ENCODE measurements around the gene QSER1. TPM values are rescaled to one million over a fixed set of nuclear protein-coding genes. Genes with fewer than 3 reads are reported as not detected.

QSER1 gene
- polyA plus RNA-seq, 1 donor (not counting 4 experiments of a cell fraction or from before 2014, with no cell fraction given), result 14.7 TPM

- no peaks in the 10 kb centered on the region for H3K9me3 ChIP-seq (ENCODE audit: control insufficient read depth, low read depth, low read length)
- no peak overlapping the region for H3K9ac ChIP-seq (ENCODE audit: control insufficient read depth, extremely low read depth, insufficient read depth, low read length)
- dilution Hi-C loops (cut with MboI; ENCODE audit: extremely low pct_ligation_motif_present, low sequenced_read_pairs), result no loop called here
- H2AFZ ChIP-seq (ENCODE audit: control insufficient read depth, low read length), result no peak overlapping the region
- no peaks in the 10 kb centered on the region for H3K79me2 ChIP-seq (ENCODE audit: control insufficient read depth, insufficient read depth, low read length)
- H3K27ac ChIP-seq (ENCODE audit: control insufficient read depth, insufficient read depth, low read length), result no peak overlapping the region
- no peak for DNase-seq (ENCODE audit: low read depth, low spot score)
- H3K27me3 ChIP-seq (ENCODE audit: control insufficient read depth, extremely low read depth, insufficient read depth, low read length), result no peaks in the 10 kb centered on the region
- TF ChIP-seq, protein P1, sequence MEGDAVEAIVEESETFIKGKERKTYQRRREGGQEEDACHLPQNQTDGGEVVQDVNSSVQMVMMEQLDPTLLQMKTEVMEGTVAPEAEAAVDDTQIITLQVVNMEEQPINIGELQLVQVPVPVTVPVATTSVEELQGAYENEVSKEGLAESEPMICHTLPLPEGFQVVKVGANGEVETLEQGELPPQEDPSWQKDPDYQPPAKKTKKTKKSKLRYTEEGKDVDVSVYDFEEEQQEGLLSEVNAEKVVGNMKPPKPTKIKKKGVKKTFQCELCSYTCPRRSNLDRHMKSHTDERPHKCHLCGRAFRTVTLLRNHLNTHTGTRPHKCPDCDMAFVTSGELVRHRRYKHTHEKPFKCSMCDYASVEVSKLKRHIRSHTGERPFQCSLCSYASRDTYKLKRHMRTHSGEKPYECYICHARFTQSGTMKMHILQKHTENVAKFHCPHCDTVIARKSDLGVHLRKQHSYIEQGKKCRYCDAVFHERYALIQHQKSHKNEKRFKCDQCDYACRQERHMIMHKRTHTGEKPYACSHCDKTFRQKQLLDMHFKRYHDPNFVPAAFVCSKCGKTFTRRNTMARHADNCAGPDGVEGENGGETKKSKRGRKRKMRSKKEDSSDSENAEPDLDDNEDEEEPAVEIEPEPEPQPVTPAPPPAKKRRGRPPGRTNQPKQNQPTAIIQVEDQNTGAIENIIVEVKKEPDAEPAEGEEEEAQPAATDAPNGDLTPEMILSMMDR (optimal IDR thresholded peaks at IDR 0.05 in 1 of 3, IDR thresholded peaks at IDR 0.05 in 1 of 3, conservative IDR thresholded peaks at IDR 0.05 in 1 of 3; ENCODE audit: extremely low read depth in 1 of 3, insufficient read depth in 2 of 3, low read length in 3 of 3), result no peak
- no peak for TF ChIP-seq EZH2 (IDR thresholded peaks at IDR 0.05; ENCODE audit: low read length)
- H3K4me2 ChIP-seq (ENCODE audit: control insufficient read depth, extremely low read depth, insufficient read depth, low read depth, low read length), result no peak overlapping the region
- H3K4me3 ChIP-seq (ENCODE audit: control insufficient read depth in 2 of 3, extremely low read depth in 1 of 3, insufficient read depth in 2 of 3, low read depth in 1 of 3, low read length in 3 of 3), result no peak overlapping the region
- H4K20me1 ChIP-seq (ENCODE audit: control insufficient read depth, extremely low read depth, insufficient read depth, low read length), result no peaks in the 10 kb centered on the region
- H3K4me1 ChIP-seq (ENCODE audit: control insufficient read depth, extremely low read depth, insufficient read depth, low read length), result no peaks in the 10 kb centered on the region
- no peak for FAIRE-seq
- H3K9me1 ChIP-seq (ENCODE audit: control insufficient read depth, extremely low read depth, insufficient read depth, low read length), result no peaks in the 10 kb centered on the region
- no peaks in the 10 kb centered on the region for H3K36me3 ChIP-seq (ENCODE audit: control insufficient read depth in 2 of 2, extremely low read depth in 1 of 2, insufficient read depth in 2 of 2, low read length in 2 of 2)
Observed at GRCh38 chr11:32884023-32884422, 8.6 kb upstream of the QSER1 start.

DNA sequence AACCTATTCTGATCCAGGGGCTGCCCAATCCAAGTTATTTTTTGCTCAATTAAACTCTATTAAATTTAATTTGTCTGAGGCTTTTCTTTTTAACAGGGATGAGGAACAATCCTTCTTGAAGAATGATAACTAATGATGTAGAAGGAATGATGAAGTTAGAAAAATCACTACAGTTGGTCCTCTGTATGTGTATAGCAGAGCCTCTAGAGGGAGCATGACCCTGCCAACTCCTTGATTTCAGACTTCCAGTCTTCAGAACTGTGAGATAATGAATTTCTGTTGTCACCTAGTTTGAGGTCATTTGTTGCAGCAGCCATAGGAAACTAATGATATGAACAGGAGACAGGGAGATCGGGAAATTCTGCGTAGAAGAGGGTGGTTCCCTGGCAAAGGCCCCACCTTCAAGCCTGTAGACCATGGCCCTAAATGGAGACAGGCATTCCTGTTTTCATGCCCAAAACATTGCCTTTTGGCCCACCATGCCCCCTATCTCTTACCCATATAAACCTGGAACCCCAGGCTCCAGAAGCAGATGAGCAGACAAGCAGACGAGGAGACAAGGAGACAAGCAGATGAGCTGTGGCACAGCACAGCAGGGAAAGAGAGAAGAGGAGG lies 7.7 kb upstream of the QSER1 start:
- no peak overlapping the region for H3K4me3 ChIP-seq (ENCODE audit: control insufficient read depth in 2 of 3, extremely low read depth in 1 of 3, insufficient read depth in 2 of 3, low read depth in 1 of 3, low read length in 3 of 3)
- no peaks in the 10 kb centered on the region for H3K27me3 ChIP-seq (ENCODE audit: control insufficient read depth, extremely low read depth, insufficient read depth, low read length)
- H2AFZ ChIP-seq (ENCODE audit: control insufficient read depth, low read length), result no peak overlapping the region
- dilution Hi-C loops (cut with MboI; ENCODE audit: extremely low pct_ligation_motif_present, low sequenced_read_pairs), result no loop called here
- no peak overlapping the region for H3K27ac ChIP-seq (ENCODE audit: control insufficient read depth, insufficient read depth, low read length)
- no peaks in the 10 kb centered on the region for H3K4me1 ChIP-seq (ENCODE audit: control insufficient read depth, extremely low read depth, insufficient read depth, low read length)
- H3K4me2 ChIP-seq (ENCODE audit: control insufficient read depth, extremely low read depth, insufficient read depth, low read depth, low read length), result no peak overlapping the region
- no peaks in the 10 kb centered on the region for H3K36me3 ChIP-seq (ENCODE audit: control insufficient read depth in 2 of 2, extremely low read depth in 1 of 2, insufficient read depth in 2 of 2, low read length in 2 of 2)
- FAIRE-seq (no peak), DNase-seq (ENCODE audit: low read depth, low spot score) (no peak)
- no peaks in the 10 kb centered on the region for H3K9me1 ChIP-seq (ENCODE audit: control insufficient read depth, extremely low read depth, insufficient read depth, low read length)
- H3K9me3 ChIP-seq (ENCODE audit: control insufficient read depth, low read depth, low read length), result no peaks in the 10 kb centered on the region
- H3K9ac ChIP-seq (ENCODE audit: control insufficient read depth, extremely low read depth, insufficient read depth, low read length), result no peak overlapping the region
- TF ChIP-seq EZH2 (IDR thresholded peaks at IDR 0.05; ENCODE audit: low read length), result no peak
- TF ChIP-seq, protein P1 (optimal IDR thresholded peaks at IDR 0.05 in 1 of 3, IDR thresholded peaks at IDR 0.05 in 1 of 3, conservative IDR thresholded peaks at IDR 0.05 in 1 of 3; ENCODE audit: extremely low read depth in 1 of 3, insufficient read depth in 2 of 3, low read length in 3 of 3), result peak; percentile 19 to 57 (median 48)
- no peaks in the 10 kb centered on the region for H4K20me1 ChIP-seq (ENCODE audit: control insufficient read depth, extremely low read depth, insufficient read depth, low read length)
- H3K79me2 ChIP-seq (ENCODE audit: control insufficient read depth, insufficient read depth, low read length), result no peaks in the 10 kb centered on the region

All from keratinocyte (primary cell).